Heart left ventricle (tissue), 16 donors: ENCODE measurements around the gene CFL1. TPM values are rescaled to one million over a fixed set of nuclear protein-coding genes. Genes with fewer than 3 reads are reported as not detected.

Experiments
- ATAC-seq, 4 donors: fragments of 200-7000 bp; cut with Tn5 transposase; one replicate each; pipeline ENCODE4 v1.9.1; 2020 to 2022; ENCODE audit warnings: moderate library complexity in 4 of 4, mild to moderate bottlenecking in 3 of 4, moderate number of reproducible peaks in 1 of 4
- DNase-seq, 5 donors: peaks; one replicate each; pipeline ENCODE4 v3.0.0-alpha.2; 2020
- H3K27ac ChIP-seq, 12 donors: fragments of 200-600 bp; sonication (generic) in 4 of 12; one replicate each; pipeline versions ENCODE4 v1.5.0 to v1.8.0; 2016 to 2022; ENCODE audit warnings: mild to moderate bottlenecking in 2 of 12
- H3K27me3 ChIP-seq, 9 donors: fragments of 200-600 bp; sonication (generic) in 2 of 9; one replicate each; pipeline versions ENCODE4 v1.5.1 to v1.8.0; 2016 to 2022; ENCODE audit warnings: mild to moderate bottlenecking in 3 of 9
- H3K36me3 ChIP-seq, 9 donors: fragments of 200-600 bp; sonication (generic) in 2 of 9; one replicate each; pipeline versions ENCODE4 v1.5.0 to v1.8.0; 2018 to 2022; ENCODE audit warnings: mild to moderate bottlenecking in 2 of 9
- H3K4me1 ChIP-seq, 12 donors: fragments of 200-600 bp; sonication (generic) in 4 of 12; one replicate each; pipeline versions ENCODE4 v1.5.0 to v1.8.0; 2016 to 2022; ENCODE audit warnings: mild to moderate bottlenecking in 3 of 12
- H3K4me3 ChIP-seq, 12 donors: fragments of 200-600 bp; sonication (generic) in 4 of 12; one replicate each; pipeline versions ENCODE4 v1.5.0 to v1.8.0; 2017 to 2022; ENCODE audit warnings: mild to moderate bottlenecking in 9 of 12, moderate library complexity in 4 of 12
- H3K9me3 ChIP-seq, 12 donors: fragments of 200-600 bp; sonication (generic) in 4 of 12; one replicate each; pipeline versions ENCODE4 v1.5.0 to v1.8.0; 2016 to 2022; ENCODE audit warnings: mild to moderate bottlenecking in 1 of 12
- POLR2A ChIP-seq, 2 donors: fragments of 450-650 bp; IDR thresholded peaks; one replicate each; pipeline ENCODE4 v1.6.1; 2017; ENCODE audit warnings: antibody characterized with exemption in 2 of 2, mild to moderate bottlenecking in 2 of 2, moderate library complexity in 2 of 2
- WGBS, 4 donors: extraction: QIAGEN DNeasy Blood & Tissue Kit in 2 of 4; methylation state at CpG; one replicate each; pipeline versions ENCODE4 v1.1.5 to v1.1.7; 2013 to 2018; 5-methylcytosine and 5-hydroxymethylcytosine counted together
- intact Hi-C, 10 donors: fragments of 100-400 bp; cut with DNase I; formaldehyde crosslinking; loops; one replicate each; pipeline versions ENCODE4 v1.11.1 to v1.14.2; 2022
- polyA plus RNA-seq, 2 donors: library from polyadenylated mRNA; stranded (reverse); fragments of 200-250 nt; gene quantifications; one replicate each; pipeline ENCODE4 v1.2.3, GENCODE V29; 2013
- total RNA-seq, 9 donors: library from RNA; depleted of rRNA in 2 of 9; stranded (reverse); fragments of >200 nt in 2 of 9; fragmentation: NEBNext Ultra II Directional in 3 of 9; extraction: Animal tissue kit (Norgen Biotek cat#: 25700) in 3 of 9; gene quantifications; one replicate each; pipeline versions ENCODE4 v1.1.0 to v1.2.4, GENCODE V29; 2016 to 2023
- TF ChIP-seq, protein P1 (sequence below), 12 donors: fragments of 200-600 bp; sonication (generic) in 4 of 12; IDR thresholded peaks; one replicate each; pipeline versions ENCODE4 v1.5.0 to v1.8.0; 2018 to 2022; ENCODE audit warnings: antibody characterized with exemption in 12 of 12, mild to moderate bottlenecking in 5 of 12
- donor health status: ischemic (EF 13 %, LVEDD 7.1; RV severe dilation, severe dysfunction).
- donor health status: healthy with polysubstance abuse.
- donor health status: DM: no; HTN: yes; CAD: no.
- donor health status: DM: no; HTN: no; CAD: no.
- donor health status: ischemic (EF 25% LVEDD 6.9; RV normal size, moderate dysfunction).
- donor health status: ischemic (EF 25% LVEDD 5.7; RV mildly dilated, moderate dysfunction).
- donor health status: healthy.
- donor health status: DM: yes; HTN: yes; CAD: no.
- donor health status: ischemic (EF 35%, LVEDD 5.7; RV mildly dilated, moderate dysfunction).
- donor health status: nonischemic (EF 11% LVEDD 7.7; RV severe dilation, severe dysfunction).
- donor health status: DM: yes; HTN: yes; CAD: no.
- donor health status: PGD.
- donor health status: ischemic (EF 29% LVEDD 5.4; RV normal size, mild dysfunction).
- donor health status: nonischemic (EF 23%, LVEDD 6.1; RV moderate dilation, normal function).

The CFL1 gene
- total and polyA plus RNA-seq, 11 donors, result 289 to 973 (median 424) TPM

DNA sequence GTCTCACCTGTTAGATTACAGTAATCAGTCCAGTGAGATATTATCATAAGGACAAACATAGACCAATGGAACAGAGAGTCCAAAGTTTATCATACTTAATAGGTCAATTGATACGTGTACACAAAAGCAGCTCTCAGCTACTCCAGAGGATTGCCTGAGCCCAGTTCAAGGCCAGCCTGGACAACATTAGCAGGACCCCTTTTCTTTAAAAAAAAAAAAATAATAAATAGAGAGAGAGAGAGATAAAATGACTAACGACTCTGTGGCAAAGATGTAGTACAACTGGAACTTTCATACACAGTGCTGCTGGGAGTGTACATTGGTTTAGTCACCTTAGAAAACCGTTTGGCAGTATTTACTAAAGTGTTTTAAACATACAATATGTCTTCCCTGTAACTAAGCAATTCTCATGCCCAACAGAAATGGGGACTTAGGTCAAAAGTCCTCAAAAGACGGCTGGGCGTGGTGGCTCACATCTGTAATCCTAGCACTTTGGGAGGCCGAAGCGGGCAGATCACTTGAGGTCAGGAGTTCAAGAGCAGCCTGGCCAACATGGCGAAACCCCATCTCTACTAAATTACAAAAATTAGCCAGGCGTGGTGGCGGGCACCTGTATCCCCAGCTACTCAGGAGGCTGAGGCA is 13.6 kb downstream of the CFL1 start:
- Histone ChIP-seq H3K4me3 (no peak overlapping the region), H3K9me3 (no peaks in the 10 kb centered on the region), H3K36me3 (no peaks in the 10 kb centered on the region), H3K4me1 (no peaks in the 10 kb centered on the region), H3K27ac (no peak overlapping the region), H3K27me3 (no peaks in the 10 kb centered on the region)
- DNase-seq, result no peak
- TF ChIP-seq, protein P1, sequence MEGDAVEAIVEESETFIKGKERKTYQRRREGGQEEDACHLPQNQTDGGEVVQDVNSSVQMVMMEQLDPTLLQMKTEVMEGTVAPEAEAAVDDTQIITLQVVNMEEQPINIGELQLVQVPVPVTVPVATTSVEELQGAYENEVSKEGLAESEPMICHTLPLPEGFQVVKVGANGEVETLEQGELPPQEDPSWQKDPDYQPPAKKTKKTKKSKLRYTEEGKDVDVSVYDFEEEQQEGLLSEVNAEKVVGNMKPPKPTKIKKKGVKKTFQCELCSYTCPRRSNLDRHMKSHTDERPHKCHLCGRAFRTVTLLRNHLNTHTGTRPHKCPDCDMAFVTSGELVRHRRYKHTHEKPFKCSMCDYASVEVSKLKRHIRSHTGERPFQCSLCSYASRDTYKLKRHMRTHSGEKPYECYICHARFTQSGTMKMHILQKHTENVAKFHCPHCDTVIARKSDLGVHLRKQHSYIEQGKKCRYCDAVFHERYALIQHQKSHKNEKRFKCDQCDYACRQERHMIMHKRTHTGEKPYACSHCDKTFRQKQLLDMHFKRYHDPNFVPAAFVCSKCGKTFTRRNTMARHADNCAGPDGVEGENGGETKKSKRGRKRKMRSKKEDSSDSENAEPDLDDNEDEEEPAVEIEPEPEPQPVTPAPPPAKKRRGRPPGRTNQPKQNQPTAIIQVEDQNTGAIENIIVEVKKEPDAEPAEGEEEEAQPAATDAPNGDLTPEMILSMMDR (IDR thresholded peaks at IDR 0.05), result no peak
- TF ChIP-seq POLR2A (IDR thresholded peaks at IDR 0.05), result no peak
- ATAC-seq, result no peak
- intact Hi-C loops, result no loop called here
- 85 to 91% (median 90%) methylated on average over 9 to 10 of the region's 10 CpGs for WGBS, 4 donors

DNA sequence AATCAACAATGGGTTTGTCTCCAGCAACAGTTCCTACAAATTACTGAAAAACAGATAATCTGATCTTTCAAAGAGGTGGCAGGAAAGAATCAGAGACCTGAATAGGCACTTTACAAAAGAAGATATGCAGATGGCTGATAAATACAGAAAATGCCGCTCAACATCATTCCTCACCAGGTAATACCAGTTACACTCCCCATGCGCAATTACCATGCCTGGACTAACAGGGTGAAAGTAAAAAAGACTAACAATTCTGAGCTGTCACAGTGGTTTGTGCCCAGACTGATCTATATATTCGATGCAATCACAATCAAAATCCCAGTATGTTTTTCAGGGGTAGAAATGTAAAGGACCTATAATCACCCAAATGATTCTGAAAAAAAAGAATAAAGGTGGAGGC is 14.2 kb downstream of the CFL1 start:
- Histone ChIP-seq H3K27me3 (no peaks in the 10 kb centered on the region), H3K4me3 (no peak overlapping the region), H3K4me1 (no peaks in the 10 kb centered on the region), H3K36me3 (no peaks in the 10 kb centered on the region), H3K9me3 (no peaks in the 10 kb centered on the region), H3K27ac (no peak overlapping the region)
- no peak for ATAC-seq
- WGBS, 4 donors, result 91 to 97% (median 97%) methylated on average over 3 of the region's 3 CpGs
- intact Hi-C loops, result no loop called here
- TF ChIP-seq, protein P1 (IDR thresholded peaks at IDR 0.05), result no peak
- no peak for TF ChIP-seq POLR2A (IDR thresholded peaks at IDR 0.05)
- DNase-seq, result no peak

DNA sequence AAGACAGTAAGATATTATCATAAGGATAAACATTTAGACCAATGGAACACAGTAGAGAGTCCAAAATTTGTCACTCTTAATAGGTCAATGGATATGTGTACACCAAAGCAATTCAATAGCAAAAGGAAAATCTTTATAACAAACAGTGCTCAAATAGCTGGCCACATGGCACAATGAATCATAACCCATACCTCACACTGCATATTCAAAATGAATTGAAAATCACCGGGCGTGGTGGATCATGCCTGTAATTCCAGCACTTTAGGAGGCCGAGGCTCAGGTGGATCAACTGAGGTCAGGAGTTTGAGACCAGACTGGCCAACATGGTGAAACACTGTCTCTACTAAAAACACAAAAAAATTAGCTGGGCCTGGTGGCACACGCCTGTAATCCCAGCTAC is 15.8 kb downstream of the CFL1 start:
- Histone ChIP-seq H3K4me1 (no peaks in the 10 kb centered on the region), H3K4me3 (no peak overlapping the region), H3K36me3 (no peaks in the 10 kb centered on the region), H3K27me3 (no peaks in the 10 kb centered on the region), H3K27ac (no peak overlapping the region), H3K9me3 (no peaks in the 10 kb centered on the region)
- ATAC-seq (no peak), DNase-seq (no peak)
- WGBS, 4 donors, result 95 to 98% (median 97%) methylated on average over 4 of the region's 4 CpGs
- TF ChIP-seq, protein P1 (IDR thresholded peaks at IDR 0.05), result no peak
- no peak for TF ChIP-seq POLR2A (IDR thresholded peaks at IDR 0.05)
- intact Hi-C loops, result no loop called here

DNA sequence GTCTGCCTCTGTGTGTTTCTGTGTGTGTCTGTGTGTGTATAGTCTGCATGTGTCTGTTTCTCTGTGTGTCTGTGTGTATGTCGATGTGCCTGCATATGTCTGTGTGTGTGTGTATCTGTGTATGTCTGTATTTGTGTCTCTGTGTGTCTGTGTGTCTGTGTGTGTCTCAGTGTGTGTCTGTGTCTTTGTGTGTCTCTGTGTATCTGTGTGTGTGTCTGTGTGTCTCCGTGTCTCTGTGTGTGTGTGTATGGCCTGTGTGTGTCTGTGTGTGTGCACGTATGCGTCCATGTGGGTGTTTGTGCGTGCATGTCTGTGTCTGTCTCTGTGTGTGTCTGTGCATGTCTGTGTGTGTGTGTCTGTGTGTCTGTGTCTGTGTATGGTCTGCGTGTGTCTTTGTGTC is 23.8 kb downstream of the CFL1 start:
- no peaks in the 10 kb centered on the region for H3K9me3 ChIP-seq
- H3K27me3 ChIP-seq, result no peaks in the 10 kb centered on the region
- H3K4me1 ChIP-seq, result peaks cover 0 to 15% (median 7%) of the 10 kb centered on the region in 12 donors
- peak overlapping the region in 11 of 12 donors; percentile 19 to 72 (median 63) for H3K4me3 ChIP-seq
- TF ChIP-seq, protein P1 (IDR thresholded peaks at IDR 0.05), result no peak
- TF ChIP-seq POLR2A (IDR thresholded peaks at IDR 0.05), result no peak
- H3K36me3 ChIP-seq, result no peaks in the 10 kb centered on the region
- no peak for DNase-seq
- H3K27ac ChIP-seq, result no peak overlapping the region
- intact Hi-C loops, result no loop called here
- no peak for ATAC-seq
- 42 to 65% (median 54%) methylated on average over 6 of the region's 6 CpGs for WGBS, 4 donors
